Stimulated activated CD4-positive, alpha-beta T cell treated with anti-CD3 and anti-CD28 coated beads, Interleukin-4, amount 100 ng/mL, for 24 hours (primary cell): ENCODE data around the gene RRP8.
A peak's percentile ranks its signal among the peaks of the same experiment; 100 is the strongest.

Experiments
- DNase-seq: peaks from one replicate; pipeline ENCODE4 v3.0.0-alpha.2; 2020

RRP8 gene

DNA sequence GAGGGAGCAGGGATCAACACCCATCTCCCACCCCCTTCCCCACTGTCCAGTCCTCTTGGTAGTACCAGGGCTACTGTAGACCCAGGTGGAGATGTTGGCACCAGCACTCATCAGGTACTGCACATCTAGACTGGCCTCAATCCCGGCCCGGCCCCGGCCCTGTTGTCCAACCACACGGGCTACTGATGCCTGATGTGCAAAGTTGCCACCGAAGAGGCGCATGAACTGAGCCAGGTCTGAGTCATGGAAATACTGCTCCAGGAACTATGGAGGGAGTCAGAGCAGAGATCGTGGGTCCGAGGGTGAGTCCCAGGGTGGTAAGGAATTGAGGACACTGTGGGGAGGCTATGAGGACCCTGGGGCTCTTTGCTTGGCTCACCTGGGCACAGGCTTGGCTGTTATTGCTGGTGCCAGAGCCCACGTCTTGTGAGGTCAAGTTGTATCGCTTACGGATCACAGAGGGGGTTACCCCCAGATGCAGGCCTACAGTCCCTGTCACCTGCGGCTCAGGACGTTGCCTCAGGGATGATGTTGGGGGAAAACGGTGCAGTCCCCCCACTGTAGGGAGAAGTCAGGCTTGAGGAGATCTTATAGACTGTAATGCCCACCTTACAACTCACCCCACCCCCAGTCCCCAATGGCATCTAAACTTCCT lies 13.3 kb upstream of the RRP8 start:
- no peak for DNase-seq

GRCh38 chr11:6615882-6616585 lies 12.6 kb upstream of the RRP8 start:
- DNase-seq: no peak

- DNase-seq: no peak
Observed at GRCh38 chr11:6615046-6615445, 11.6 kb upstream of the RRP8 start.

GRCh38 chr11:6614446-6614845 lies 11.0 kb upstream of the RRP8 start:
- DNase-seq: no peak

DNA sequence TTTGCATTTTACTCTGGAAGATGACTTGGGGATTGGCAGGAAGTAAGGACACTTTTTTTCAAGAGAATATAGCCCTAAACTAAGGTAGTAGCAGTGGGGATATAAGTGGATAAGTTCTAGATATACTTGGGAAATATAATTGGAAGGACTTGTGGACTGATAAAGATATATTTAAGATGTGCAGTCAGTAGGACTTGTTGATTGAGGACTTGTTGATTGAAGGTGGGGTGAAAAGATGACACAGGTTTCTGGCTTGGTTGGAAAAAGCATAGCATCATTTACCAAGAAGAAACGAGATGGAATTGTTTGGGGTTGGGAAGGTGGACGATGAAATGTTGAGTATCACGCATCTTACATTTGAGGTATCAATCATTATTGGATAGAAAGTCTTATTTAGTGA lies 10.1 kb upstream of the RRP8 start:
- DNase-seq: no peak

DNA sequence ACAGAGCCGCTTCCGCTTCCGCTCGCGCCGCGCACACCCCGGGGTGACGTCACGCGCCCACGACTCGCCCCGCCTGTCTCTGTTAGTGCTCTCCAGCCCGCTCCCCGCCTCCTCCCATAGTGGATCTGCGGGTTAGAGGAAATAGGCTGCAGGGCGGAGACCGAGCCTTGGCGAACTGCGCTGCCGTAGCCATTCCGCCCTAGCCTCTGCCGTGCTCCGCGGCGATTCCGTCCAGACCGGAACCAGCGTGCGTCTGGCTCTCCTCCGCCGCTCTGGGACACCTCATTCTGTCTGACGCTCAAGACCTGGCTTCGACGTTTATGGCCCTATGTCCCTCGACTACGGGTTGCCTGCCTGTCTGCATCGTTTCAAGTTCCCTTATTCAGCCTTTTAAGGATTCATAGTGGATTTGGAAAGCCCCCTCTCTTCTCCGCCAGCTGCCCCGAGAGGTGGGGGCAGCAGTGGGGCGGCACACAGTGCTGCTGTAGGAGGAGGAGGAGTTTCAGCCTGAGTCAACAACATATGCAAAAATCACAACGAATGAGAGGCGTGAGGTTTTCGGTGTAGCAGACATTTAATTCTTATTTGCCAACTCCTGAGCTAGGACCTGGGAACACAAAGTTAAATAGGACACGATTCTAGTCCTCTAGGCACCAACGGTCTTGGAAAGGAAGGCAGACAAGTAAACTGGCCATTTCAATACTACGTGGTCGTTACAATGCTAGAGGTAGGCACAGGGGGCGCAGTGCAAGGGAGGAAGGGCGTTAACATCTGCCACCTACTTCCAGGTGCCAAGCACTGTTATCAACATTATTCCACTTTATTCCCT lies 9.0 kb upstream of the RRP8 start, which contains the start of gene TAF10:
Gene TAF10, minus strand, starts transcription at position 4 of the 829 bp plus-strand sequence. CDS start 27 bp downstream, outside the sequence.
- DNase-seq: peak; percentile 95

DNA sequence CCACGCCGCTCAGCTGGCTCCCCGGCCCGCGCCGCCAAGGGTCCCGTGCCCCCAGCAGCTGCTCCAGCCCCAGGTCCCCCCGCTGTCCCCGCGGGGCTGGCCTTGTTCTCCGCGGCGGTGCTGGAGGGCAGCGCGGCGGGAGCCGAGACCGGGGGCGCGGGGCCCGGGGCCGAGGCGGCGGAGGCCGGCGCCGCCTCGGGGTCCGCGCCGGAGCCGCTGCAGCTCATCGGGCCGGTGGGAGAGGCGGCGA lies 8.5 kb upstream of the RRP8 start:
- no peak for DNase-seq

DNA sequence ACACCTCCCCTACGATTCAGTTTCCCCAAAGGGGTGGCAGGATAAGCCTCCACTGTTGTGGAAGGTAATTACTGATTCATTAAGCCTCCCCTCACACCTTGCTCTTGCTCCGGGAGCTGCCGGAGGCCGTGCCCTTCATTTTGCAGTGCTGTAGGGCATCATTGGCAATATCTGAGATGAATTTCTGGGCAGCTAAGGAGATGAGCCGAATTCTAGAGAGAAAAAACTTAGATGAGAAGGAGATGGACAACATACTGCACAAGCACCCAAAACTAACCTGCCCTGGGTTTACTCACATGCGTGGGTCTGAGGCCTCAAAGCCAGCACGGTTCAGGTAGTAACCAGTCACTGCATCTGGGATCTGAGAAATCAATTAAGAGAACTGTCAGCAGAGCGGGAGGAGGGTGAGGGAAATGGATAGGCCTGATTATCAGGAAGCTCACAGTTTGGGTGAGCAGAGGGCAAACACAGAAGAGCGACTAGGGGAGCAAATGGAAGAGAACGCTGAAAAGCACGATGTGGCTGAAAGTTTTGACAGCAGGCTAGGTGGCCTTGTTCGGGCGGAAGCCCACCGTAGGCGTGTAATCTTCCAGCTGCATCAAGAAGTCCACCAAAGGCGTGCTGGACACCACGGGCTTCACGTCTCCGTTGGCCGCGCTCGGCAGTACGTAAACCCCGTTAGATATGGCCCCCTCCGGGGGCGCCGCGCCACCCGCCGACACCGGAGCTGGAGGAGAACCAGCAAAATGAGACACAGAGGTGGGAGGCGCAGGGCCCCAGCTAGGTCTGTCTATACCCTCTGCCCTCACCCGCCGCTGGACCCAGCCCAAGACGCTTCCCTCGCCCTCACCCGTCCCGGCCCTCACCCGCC lies 7.9 kb upstream of the RRP8 start:
- peak; percentile 34 for DNase-seq

GRCh38 chr11:6610591-6610990 lies 7.2 kb upstream of the RRP8 start:
- no peak for DNase-seq

DNA sequence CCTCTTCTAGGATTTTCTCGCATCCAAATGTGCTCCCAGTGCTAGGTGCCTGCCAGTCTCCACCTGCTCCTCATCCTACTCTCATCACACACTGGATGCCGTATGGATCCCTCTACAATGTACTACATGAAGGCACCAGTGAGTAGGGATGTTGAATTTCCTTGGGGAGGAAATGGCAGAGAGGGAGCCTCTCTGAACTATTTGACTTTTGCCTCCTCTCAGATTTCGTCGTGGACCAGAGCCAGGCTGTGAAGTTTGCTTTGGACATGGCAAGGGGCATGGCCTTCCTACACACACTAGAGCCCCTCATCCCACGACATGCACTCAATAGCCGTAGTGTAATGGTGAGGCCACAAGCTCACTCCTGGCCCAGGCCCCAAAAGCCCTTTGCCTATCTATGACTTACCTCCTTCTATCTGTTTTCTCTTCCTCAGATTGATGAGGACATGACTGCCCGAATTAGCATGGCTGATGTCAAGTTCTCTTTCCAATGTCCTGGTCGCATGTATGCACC lies 6.1 kb upstream of the RRP8 start:
- no peak for DNase-seq

DNA sequence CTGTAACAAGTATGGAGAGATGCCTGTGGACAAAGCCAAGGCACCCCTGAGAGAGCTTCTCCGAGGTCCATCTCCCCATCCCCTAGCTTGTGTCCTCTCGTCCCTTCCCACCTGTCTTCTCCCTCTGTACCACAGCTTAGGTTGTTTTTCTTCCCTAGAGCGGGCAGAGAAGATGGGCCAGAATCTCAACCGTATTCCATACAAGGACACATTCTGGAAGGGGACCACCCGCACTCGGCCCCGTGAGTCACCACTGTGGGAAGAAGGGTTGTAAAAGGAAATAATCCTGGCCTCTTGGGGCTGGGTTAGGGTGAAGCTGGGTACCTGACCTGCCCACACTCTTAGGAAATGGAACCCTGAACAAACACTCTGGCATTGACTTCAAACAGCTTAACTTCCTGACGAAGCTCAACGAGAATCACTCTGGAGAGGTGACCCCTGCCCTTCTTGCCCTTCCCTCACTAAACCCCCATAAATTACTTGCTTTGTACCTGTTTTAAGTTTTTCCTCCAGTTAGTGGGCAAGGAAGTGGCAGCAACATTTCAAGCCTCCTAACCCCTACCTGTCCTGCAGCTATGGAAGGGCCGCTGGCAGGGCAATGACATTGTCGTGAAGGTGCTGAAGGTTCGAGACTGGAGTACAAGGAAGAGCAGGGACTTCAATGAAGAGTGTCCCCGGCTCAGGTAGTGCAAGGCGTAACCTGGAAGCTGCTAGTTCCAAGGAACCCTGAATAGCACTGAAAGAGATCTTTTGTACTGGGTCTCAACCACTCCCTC lies 5.5 kb upstream of the RRP8 start:
- DNase-seq: no peak

DNA sequence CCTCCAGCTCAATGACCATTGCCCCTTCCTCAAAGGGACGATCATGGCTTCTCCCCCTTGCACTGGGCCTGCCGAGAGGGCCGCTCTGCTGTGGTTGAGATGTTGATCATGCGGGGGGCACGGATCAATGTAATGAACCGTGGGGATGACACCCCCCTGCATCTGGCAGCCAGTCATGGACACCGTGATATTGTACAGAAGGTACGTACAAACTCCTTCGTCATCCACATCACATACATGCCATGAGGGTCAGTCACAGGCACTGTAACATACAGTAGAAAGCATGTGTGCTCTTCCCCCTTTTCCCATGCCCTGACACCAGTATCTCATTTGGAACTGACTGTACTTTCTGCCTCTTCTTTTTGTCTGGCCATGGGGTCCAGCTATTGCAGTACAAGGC lies 4.6 kb upstream of the RRP8 start:
- peak; percentile 2 for DNase-seq

GRCh38 chr11:6607190-6607795 lies 3.9 kb upstream of the RRP8 start:
- DNase-seq: peak; percentile 3

- DNase-seq: peak; percentile 47
Observed at GRCh38 chr11:6606471-6607189, 3.2 kb upstream of the RRP8 start.

GRCh38 chr11:6604790-6605189 lies 1.4 kb upstream of the RRP8 start:
- no peak for DNase-seq

DNA sequence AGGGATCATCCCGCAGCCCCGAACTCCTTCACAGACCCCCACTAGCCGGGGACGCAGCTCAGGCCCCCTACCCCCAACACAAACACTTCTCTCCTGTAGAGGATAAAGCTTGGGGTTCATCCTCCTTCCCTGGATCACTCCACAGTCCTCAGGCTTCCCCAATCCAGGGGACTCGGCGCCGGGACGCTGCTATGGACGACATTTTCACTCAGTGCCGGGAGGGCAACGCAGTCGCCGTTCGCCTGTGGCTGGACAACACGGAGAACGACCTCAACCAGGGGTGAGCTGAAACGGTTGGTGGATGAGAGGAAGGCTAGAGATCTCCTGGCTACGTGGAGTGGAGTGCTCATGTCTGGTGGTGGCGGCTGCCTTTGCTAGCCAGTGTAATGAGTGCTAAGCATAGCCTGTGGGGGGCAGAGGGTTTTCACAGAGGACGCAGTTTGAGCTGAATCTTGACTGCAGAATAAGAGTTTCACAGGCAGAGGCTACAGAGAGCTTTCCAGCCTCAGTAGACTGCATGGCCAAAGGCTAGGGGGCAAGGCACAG lies 738 bp upstream of the RRP8 start:
- peak; percentile 51 for DNase-seq

GRCh38 chr11:6602096-6602940 lies 1.1 kb downstream of the RRP8 start:
- DNase-seq: no peak

DNA sequence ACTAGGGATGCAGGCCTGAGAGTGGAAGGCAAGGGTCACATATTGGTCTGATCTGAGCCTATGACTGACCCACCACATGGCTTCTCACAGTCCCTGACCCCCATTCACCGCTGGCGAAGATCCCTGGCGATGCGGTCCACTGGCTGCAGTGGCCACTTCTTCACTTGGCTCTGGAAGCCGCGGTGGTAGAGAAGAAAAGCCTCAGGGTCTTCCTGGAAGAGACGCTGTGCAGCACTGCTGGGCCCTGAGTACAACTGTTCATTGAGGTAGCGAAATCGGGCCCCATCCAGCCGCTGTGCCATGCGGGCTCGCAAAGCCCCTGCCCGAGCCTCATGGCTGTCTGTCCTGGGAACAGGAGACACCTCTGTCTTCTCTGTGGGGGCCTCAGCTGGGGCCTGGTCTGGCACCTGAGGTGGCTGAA lies 2.4 kb downstream of the RRP8 start:
- no peak for DNase-seq

- DNase-seq: no peak
Observed at GRCh38 chr11:6599881-6600390, 3.5 kb downstream of the RRP8 start.
